A673 (cell line): ENCODE data around the gene ESPNL.
A peak's percentile ranks its signal among the peaks of the same experiment; 100 is the strongest.

Experiments
- EZH2 ChIP-seq: fragments of 200-600 bp; sonication (generic); IDR thresholded peaks from 2 replicates; pipeline ENCODE4 v1.6.1; 2017; ENCODE audit warnings: borderline replicate concordance, low read depth, mild to moderate bottlenecking, mixed read lengths, antibody characterized with exemption, low read length; ENCODE audit not compliant: poor library complexity, severe bottlenecking
- TF ChIP-seq, protein P1 (sequence below): fragments of 300-800, 200-600 bp; sonication (generic); conservative IDR thresholded peaks from 2 replicates; pipeline ENCODE4 v1.5.1; 2017; ENCODE audit warnings: low read depth, mild to moderate bottlenecking, antibody characterized with exemption, low read length, moderate library complexity, mixed read lengths

DNA sequence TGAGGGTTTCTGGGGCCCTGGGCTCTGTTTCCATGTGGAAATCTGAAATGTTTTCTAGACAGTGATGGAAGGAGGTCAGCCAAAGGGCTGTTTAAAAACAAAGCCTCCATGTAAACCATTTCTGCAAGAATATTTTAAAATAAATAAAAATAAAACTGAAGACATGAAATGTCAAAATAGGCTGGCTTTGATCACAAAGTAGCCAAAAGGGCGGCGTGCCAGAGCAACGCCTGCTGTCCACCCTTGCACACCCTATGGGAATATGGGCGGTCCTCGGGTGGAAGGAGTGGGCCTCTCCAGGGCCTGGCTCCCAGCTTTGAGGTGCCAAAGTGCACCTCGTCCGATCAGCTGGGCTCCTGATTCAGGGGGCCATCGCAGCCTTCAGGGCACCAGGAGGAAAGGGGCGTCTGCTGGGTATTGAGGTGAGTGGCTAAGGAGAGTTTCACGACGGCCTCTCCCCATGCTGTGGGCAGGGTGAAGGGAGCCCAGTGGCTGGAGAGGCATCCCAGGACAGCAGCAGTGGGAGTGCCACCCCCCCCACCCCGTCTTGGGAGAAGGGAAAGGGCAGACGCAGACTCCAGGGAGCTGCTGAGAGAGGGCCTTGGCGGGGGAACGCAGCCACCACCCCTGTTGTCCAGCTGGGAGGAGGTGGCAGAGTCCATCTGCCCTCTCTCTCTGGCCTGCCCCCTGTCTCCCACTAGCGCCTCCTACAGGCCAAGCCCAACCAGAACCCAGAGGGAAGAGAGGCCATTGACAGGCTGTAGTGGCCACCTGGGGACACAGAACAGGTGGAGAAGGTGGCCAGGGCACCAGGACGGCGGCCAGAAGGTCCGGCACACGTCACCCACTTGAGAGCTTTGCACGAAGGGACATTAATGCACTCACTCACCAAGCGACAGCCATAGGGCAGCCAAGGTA is 52.9 kb downstream of the ESPNL start:
- TF ChIP-seq, protein P1, sequence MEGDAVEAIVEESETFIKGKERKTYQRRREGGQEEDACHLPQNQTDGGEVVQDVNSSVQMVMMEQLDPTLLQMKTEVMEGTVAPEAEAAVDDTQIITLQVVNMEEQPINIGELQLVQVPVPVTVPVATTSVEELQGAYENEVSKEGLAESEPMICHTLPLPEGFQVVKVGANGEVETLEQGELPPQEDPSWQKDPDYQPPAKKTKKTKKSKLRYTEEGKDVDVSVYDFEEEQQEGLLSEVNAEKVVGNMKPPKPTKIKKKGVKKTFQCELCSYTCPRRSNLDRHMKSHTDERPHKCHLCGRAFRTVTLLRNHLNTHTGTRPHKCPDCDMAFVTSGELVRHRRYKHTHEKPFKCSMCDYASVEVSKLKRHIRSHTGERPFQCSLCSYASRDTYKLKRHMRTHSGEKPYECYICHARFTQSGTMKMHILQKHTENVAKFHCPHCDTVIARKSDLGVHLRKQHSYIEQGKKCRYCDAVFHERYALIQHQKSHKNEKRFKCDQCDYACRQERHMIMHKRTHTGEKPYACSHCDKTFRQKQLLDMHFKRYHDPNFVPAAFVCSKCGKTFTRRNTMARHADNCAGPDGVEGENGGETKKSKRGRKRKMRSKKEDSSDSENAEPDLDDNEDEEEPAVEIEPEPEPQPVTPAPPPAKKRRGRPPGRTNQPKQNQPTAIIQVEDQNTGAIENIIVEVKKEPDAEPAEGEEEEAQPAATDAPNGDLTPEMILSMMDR, result peak; percentile 39
- TF ChIP-seq EZH2, result no peak
